Esophagus mucosa (tissue), 1 donor: ENCODE data around the gene CAPN10. TPM values are rescaled to one million over a fixed set of nuclear protein-coding genes. Genes with fewer than 3 reads are reported as not detected.

Experiments used
- ATAC-seq: fragments of 200-7000 bp; cut with Tn5 transposase; one replicate; pipeline ENCODE4 v1.9.1; 2020
- total RNA-seq: library from RNA; stranded (reverse); gene quantifications from one replicate; pipeline ENCODE4 v1.2.4, GENCODE V29; 2023
- donor health status: DM: yes; HTN: yes; CAD: no.

CAPN10 gene
- total RNA-seq, 1 donor from 2014 or later: 10.5 TPM

DNA sequence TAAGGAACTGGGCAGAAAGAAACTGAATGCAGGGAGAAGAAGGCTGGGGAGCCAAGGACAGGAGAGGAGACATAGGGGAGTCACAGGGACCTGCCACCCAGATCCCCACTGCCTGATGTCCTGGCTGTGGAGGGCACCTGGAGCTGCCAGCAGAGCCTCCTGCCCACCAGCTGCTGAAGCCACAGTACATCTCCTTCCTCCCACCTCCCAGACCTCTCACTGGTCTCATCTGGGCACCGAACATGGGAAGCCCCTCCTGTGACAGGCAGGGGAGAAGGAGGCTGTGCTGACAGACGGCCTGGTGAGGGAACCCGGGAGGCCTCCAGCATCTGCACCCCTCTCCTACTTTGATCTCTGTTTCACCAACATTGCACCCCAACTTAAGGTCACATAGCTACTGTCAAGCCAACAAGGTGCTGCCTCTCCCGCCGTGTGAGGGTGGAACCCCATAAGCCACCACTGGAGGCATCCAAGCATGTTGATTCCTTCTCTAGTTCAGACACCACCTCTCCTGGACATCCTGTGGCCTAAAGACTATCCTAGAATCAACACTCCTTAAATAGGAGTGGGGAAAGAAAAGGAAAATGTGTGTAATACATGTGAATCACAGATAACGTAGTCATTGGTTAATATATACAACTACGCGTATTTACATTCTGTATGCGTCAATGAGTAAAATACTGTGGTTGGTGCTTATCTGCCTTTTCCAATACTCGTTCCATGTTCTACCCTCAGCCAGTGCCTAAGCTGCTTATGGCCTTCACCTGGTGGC lies 21.8 kb upstream of the CAPN10 start:
- ATAC-seq: no peak

DNA sequence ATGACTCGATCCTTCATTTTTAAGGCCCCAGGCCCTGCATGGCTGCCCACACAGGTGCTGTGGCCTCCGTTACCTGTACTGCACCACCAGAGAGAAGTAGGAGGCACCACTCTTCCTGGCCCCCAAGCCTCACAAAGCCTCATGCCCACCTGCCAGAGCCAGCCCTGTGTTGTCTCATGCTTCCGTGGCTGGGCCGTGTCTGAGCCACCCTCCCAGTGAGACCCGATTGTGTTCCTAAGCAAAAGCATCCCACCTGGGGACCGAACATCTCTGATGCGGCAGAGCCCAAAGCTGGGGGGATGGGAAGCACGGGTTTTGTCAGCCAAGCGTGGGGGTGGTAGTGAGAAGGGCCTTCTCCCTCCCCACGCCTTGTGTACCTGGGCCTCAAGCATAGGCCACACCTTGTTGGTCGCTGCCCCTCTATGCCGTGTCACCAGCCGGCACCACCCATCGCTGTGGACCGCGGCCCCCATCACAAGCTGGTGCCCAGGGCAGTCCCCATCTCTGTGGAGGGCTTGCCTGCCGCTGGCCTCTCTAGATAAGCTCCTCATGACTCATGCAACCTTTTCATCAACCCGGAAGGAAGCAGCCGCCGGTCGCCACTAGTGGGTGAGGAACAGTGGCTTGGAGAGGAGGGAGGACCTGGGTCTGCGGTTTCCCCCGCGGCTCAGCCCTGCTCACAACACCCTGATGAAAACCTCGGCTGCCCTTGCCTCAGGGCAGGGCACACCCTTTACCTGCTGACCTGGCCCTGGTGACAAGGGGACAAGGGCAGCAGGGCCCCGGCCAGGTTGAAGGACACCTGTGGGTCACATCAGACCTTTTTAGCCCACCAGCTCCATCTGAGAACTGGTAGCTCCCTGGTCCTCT lies 21.0 kb upstream of the CAPN10 start:
- ATAC-seq: peak; percentile 62

DNA sequence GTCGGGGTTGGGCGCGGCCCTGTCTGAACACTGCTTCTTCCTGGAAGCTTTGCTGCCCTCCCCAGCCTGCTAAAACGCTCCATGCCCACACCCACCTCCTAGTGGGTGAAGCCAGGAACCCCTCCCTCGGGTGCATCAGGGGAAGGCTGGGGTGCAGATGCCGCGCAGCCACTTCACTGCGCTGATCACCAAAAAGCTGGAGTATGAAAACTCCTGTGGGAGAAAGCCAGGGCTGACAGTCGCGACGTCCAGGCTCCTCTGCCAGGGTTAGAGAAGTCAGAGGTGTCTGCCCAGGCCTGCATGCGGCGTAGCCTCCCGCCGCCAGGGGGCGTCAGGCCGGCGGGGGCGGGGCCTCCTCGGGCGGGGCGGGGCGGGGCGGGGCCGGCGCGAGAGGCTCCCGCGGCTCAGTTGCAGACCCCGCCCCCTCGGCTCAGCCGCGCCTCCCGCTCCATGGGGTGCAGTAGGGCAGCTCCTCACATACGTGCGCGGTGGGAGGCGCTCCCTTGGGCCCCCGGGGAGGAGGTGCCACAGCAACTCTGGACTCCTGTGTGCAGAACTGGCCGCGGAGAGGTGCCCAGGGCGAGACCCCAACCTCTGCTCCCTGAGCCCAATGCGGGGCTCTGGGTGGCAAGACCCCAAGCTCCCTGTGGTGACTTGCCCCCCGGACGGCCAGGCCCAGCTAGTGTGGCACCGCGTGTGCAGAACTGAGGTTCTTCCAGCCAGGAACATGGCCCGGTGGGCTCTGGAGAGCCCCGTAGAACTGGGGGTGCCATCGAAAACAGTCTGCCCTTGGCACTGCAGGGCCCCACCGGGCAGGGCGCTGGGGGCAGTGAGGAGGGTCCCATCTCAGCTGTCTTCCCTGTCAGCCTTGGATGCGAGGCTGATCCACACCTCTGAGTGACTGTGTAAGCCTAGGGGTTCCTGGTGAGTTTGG lies 20.1 kb upstream of the CAPN10 start:
- peak; percentile 80 for ATAC-seq

DNA sequence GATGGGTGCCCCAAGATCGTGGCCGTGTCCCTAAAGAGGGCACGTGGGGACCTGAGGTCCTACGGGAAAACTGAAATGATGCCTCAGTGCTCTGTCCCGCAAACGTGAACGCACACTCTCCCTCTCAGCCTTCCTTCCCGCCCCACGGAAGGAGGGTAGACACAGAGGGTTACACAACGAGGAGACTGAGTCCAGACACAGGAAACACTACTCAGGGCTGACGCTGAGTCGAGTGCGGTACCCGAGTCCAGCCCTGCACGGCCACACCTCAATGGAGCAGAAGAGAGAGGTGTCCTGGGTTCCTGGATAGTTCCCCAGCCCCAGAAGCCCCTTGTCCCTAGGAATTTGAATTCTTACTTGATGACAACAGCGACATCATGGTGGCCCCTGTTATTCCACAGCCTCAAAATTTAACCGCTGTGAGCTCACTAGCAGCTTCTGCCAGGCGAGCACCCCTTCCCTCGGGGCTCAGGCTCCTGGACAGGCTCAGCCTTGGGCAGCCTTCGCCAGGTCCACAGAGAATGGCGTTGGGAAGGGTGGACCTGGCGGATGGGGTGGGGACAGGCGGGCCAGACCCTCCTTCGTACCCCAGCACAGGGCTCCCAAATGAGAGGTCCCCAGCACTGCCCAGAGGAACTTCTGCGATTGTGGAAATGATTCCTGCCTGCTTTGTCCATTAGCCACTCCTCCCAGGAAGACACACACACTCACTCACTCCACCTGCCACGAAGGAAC lies 19.2 kb upstream of the CAPN10 start:
- ATAC-seq: peak; percentile 13

DNA sequence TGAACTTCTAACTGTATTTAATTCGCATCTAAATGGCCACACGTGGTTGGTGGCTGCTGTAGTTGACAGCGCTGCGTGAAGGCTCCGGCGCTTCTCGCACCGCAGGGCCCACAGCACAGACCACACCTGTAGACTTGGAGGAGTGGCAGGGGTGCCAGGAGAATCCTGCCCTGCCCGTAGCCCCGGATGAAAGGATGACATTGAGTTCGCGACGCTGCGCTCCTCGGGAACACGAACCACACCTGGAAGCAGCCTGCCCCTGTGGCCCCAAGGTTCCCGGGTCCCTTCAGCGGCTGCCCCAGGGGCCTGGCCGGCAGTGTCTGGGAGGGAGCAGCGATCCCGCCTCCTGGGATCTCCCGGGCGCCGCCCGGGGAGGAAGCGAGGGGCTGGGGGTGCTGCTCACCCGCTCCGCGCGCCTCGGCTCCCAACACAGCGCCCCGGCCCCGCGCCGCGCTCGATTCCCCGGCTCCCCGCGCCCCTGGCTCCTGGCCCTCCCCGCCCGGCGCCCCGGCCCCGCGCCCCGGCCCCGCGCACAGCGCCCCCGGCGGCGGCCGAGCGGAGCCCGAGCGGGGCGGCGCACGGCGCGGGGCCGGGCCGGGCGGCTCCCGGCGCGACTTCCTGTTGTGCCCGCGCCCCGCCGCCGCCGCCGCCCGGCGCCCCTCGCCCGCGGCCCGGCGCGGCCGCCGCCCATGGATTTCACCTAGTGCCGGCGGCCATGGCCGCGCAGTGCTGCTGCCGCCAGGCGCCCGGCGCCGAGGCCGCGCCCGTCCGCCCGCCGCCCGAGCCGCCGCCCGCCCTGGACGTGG lies 18.5 kb upstream of the CAPN10 start, which contains the start of gene RNPEPL1:
Gene RNPEPL1 (plus strand): TSS at position 613 of the 806 bp plus-strand sequence. CDS start 103 bp downstream, at position 716.
- peak; percentile 27 for ATAC-seq

DNA sequence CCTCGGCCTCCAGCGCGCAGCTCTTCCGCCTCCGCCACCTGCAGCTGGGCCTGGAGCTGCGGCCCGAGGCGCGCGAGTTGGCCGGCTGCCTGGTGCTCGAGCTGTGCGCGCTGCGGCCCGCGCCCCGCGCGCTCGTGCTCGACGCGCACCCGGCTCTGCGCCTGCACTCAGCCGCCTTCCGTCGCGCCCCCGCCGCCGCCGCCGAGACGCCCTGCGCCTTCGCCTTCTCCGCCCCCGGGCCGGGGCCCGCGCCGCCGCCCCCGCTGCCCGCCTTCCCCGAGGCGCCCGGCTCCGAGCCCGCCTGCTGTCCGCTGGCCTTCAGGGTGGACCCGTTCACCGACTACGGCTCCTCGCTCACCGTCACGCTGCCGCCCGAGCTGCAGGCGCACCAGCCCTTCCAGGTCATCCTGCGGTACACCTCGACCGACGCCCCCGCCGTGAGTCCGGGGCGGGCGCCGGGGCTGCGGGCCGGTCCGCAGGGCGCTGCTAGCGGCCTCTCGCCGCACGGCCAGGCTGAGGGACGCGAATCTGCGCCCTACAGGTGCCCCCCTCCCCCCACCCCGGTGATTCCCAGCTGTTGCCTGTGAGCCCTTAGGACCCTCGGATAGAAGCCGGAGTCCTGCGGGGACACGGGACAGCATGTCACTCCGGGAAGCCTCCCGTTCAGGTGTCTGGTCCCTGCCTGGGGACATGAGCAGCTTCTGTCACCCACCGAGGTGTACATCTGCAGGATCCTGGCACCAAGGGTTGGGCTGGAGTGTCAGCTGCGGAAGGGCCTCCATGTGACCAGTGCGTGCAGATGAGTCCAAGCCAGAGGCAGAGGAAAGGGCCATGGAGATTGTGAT lies 17.6 kb upstream of the CAPN10 start:
- ATAC-seq: no peak

DNA sequence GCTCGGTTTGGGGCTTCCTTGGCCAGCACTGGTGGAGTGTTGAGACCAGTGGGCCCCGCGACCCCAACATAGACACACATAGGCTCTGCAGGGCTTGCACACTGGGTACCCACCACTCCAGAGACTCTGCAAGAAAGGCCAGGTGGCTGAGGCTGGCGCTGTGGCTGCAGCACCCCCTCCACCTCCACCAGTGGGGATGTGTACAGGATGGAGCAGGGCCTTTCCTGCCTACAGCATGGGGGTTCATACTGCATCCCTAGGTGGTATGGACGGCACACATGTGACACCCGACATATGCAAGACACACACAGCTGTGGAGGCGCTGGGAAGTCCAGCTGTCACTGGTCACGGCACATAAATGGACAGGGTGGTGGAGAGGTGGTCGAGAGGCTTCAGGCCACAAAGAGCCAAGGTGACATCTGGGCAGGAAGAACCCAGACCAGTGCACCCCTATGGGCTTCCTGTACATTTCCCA lies 17.0 kb upstream of the CAPN10 start:
- ATAC-seq: no peak

DNA sequence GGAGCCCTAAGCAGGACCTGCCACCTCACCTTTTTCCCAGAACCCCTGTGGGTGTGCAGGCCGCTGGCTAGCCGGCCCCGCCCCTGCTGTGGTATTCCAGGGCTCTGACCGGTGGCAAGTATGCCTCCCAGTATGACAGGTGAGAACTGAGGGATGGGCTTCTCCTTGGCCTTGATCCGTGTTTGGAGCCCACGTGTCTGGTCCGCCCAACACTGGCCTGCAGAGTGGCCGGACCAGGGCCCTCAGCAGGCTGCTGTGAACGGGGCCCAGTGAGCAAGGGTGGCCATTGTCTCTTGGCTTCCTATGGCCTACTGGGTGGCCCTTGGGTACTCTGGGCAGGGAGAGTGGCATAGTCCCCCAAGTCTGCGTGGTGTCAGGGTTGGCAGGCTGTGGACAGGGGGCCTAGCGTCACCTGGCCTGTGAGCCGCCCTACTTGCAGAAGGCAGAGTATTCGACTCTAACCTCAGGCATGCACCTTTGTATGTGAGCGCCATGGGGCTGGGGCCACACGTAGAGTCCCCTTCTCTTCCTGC lies 16.5 kb upstream of the CAPN10 start:
- ATAC-seq: no peak

DNA sequence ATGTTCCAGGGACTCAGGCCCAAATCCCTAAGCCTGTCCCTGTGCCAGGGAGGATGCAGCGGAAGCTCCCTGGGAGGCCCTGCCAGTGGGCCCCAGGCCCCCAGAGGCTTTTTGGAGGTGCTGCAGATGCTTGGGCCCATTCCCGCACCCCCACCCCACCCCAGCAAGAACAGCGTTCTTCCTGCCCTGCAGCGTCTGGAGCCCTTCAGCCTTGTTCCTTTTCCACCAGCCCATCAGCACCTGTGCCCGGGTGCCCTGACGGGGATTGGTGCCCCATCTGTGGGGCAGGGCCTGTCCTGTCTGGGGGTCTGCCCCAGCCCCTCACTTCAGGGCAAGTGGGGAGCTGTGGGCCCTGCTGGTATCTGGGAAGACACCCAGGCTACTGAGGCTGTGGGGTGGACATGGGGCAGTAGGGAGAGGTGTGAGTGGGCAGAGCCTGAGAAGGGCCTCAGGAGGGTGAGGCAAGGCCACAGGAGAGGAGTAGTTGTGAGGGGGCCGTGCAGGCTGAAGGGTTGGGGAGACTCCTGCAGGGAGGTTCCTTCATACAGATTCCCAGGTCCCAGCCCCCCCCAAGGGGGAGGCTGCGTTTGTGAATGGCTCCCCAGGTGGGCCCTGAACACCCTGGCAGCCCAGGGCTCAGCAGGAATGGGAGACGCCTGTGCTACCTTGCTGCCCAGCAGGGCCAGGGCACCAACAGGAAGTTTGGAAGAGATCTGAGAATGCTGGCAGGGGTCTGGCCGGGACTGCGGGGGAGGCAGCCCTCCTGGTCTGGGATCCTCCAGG lies 15.8 kb upstream of the CAPN10 start:
- ATAC-seq: no peak

DNA sequence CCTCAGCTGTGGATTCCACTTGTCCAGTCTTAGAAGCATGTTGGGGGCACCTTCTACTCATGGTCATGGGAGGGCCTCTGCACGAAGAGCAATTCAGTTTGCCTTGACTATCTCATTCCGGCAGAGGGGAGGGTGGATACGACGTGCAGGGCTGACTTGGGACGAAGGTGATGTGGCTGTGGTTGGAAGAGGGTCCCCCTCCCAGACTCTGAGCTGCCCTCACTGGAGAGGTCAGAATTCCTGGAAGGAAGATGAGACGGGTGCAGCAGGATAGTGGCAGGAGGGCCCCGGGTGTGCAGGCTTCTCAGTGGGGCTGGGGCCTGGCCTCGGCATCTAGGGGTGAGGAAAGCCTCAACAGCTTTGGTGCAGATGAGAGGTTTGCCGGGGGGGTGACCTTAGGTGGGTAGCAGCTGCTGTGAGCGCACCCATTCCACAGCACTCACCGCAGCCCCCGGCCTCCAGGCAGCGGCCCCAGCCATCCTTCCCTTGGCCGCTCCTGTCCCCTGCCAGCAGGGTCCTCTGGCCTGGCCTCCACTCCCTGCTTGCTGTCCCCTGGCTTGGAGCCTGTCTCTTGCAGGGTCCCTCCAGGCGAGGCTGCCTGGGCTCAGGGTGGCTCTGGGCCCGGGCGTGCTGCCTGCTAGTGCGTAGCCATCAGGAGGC lies 15.1 kb upstream of the CAPN10 start:
- ATAC-seq: no peak

DNA sequence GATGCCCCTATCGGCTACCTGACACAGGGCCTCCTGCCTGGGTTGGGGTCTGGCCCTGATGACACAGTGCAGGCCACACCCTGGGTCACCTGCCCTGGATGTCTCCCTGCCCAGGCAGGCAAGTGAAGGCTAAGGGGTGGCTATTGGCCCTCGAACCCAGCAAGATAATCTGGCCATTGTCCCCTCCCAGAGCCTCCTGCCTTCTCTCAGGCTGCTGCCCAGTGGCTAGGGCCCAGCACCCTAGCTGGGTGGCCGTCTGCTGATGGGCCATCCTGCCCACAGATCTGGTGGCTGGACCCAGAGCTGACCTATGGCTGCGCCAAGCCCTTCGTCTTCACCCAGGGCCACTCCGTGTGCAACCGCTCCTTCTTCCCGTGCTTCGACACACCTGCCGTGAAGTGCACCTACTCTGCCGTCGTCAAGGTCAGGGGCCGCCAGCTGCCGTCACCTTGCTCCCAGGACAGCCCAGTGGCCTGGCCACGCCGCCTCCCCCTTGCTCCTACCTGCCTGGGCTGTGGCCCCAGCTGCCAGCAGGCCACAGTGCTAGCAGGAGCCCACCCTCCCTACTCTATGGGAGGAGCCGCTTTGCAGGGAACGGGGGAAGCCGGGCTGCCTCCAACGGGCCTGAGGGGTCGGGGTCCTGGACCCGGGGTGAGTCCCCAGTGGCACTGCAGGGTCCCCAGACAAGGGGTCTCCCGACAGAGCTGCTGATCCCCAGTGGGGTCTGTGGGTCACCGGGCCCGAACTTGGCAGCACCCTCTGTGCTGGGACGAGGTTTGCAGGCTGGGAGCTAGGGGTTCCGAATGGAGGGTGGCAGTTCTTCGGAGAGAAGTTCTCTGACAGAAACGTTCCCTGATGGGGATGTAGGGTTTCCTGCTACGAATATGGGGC lies 14.1 kb upstream of the CAPN10 start:
- ATAC-seq: no peak

DNA sequence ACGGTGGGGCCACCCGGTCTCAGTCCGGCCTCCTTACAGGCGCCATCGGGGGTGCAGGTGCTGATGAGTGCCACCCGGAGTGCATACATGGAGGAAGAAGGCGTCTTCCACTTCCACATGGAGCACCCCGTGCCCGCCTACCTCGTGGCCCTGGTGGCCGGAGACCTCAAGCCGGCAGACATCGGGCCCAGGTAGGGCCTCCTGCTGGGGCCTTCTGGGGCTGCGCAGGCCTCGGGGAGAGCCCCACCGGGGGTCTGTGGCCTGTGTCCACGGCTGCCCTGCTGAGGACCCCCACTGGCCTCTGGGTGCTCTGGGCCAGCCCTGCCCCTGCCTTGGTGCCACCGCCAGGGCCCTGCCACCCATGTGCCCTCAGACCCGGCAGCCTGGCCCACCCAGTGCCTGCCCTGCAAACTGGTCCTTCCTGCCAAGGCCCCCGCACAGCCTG lies 13.4 kb upstream of the CAPN10 start:
- ATAC-seq: no peak

DNA sequence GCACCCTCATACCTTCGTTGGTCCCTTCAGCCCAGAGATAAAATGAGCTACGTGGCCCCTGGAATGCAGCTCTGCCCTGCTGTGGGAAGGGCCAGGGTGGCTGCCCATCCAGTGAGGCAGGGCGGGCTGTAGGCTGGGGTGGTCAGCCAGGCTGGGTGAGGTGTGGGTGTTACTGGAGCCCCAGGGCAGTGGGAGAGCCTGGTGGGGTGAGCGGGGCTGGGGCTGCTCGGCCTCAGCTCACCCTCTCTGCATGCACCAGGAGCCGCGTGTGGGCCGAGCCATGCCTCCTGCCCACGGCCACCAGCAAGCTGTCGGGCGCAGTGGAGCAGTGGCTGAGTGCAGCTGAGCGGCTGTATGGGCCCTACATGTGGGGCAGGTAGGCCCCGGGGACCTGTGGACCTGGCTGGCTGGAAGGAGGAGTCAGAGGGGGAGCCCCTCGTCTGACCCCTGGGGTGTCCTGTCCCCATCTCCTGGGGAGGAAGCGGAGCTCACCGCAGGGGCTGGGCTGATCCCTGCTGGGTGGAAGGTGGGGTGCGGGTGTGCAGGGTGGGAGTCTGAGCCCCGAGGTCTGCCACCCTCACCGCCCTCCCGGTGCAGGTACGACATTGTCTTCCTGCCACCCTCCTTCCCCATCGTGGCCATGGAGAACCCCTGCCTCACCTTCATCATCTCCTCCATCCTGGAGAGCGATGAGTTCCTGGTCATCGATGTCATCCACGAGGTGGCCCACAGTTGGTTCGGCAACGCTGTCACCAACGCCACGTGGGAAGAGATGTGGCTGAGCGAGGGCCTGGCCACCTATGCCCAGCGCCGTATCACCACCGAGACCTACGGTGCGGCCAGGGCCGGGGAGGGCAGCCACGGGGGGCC lies 12.8 kb upstream of the CAPN10 start:
- no peak for ATAC-seq

DNA sequence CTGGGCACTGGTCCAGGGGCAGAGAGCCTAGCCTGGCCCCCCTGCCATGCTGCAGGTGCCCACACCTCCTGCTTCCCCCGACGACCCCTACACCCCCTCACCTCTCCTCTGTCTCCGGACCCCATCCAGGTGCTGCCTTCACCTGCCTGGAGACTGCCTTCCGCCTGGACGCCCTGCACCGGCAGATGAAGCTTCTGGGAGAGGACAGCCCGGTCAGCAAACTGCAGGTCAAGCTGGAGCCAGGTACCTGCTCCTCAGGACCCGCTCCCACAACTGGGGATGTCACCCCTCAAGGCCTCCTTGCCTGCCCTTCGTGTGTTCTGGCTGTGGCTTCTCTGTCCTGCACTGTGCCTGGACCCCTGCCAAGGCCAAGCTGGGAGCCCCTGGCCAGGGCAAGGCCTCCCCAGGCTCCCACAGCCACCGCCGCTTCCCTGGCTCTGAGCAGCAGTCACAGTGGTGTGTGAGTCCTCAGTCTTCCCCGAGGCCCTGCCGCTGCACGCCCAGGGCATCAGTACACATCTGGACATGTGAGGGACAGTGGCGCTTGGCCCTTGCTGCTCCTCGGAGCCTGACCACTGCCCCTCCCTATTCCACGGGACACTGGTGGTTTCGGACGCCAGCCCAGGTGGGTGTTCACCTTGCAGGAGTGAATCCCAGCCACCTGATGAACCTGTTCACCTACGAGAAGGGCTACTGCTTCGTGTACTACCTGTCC lies 12.0 kb upstream of the CAPN10 start:
- ATAC-seq: no peak
